ENCODE results near the gene NNT. TPM values are rescaled to one million over a fixed set of nuclear protein-coding genes. Genes with fewer than 3 reads are reported as not detected.

Gene NNT
- total and polyA plus RNA-seq, 2 of the 8 experiments (the other 6 are each of a cell fraction or from before 2014, with no cell fraction given): 11.0 to 22.2 TPM

DNA sequence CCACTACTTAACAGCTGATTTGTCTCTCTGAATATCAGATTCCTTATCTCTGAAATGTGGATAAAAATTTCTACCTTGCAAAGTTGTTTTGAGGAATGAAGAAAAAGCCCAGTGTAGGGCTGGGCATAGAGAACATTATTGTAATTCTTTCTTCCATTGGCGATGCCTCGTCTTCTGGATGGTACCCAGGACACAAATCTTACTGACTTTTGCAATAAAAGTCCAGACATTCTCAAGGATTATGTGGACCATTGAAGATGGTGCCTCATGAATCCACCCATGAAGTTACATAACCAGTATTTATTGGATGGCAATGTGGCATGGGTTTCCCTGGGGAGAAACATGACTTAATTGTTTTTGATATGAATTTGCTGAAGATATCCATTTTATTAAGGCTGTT is 33.1 kb downstream of the NNT start (continued):
- TF ChIP-seq E2F6 (IDR thresholded peaks at IDR 0.05) (no peak), NRF1 (IDR thresholded peaks at IDR 0.05; ENCODE audit: low read depth, low read length) (no peak), RAD21 (IDR thresholded peaks at IDR 0.05 in 1 of 2, conservative IDR thresholded peaks at IDR 0.05 in 1 of 2; ENCODE audit: low read depth in 2 of 2, low read length in 2 of 2) (no peak)
